Right hindlimb (tissue), 1 donor: ENCODE measurements around the gene PRKN.

Source experiments
- DNase-seq: peaks from one replicate; pipeline ENCODE4 v3.0.0-alpha.2; 2018

PRKN gene

GRCh38 chr6:161745594-161746141 lies 981.9 kb downstream of the PRKN start:
- no peak for DNase-seq

GRCh38 chr6:161745128-161745527 lies 982.4 kb downstream of the PRKN start:
- DNase-seq = no peak

- no peak for DNase-seq
Measured at GRCh38 chr6:161744211-161745067, 983.1 kb downstream of the PRKN start.

- DNase-seq = no peak
Measured at GRCh38 chr6:161743509-161744178, 983.9 kb downstream of the PRKN start.

- DNase-seq = no peak
Measured at GRCh38 chr6:161740486-161740885, 987.1 kb downstream of the PRKN start.

- no peak for DNase-seq
Measured at GRCh38 chr6:161736781-161737292, 990.7 kb downstream of the PRKN start.

- no peak for DNase-seq
Measured at GRCh38 chr6:161736326-161736725, 991.2 kb downstream of the PRKN start.

- no peak for DNase-seq
Measured at GRCh38 chr6:161732594-161732993, 995.0 kb downstream of the PRKN start.

GRCh38 chr6:161727083-161727833 lies 1000.3 kb downstream of the PRKN start:
- DNase-seq = no peak

- DNase-seq = no peak
Measured at GRCh38 chr6:161722394-161722793, 1005.2 kb downstream of the PRKN start.

- no peak for DNase-seq
Measured at GRCh38 chr6:161721511-161721910, 1006.1 kb downstream of the PRKN start.

GRCh38 chr6:161716176-161716575 lies 1011.4 kb downstream of the PRKN start:
- no peak for DNase-seq

- DNase-seq = no peak
Measured at GRCh38 chr6:161711938-161712337, 1015.6 kb downstream of the PRKN start.

- DNase-seq = no peak
Measured at GRCh38 chr6:161711515-161711914, 1016.1 kb downstream of the PRKN start.

GRCh38 chr6:161710698-161711097 lies 1016.9 kb downstream of the PRKN start:
- no peak for DNase-seq

- no peak for DNase-seq
Measured at GRCh38 chr6:161701056-161701455, 1026.5 kb downstream of the PRKN start.

GRCh38 chr6:161696801-161697200 lies 1030.8 kb downstream of the PRKN start:
- DNase-seq = no peak

GRCh38 chr6:161694995-161695394 lies 1032.6 kb downstream of the PRKN start:
- no peak for DNase-seq

GRCh38 chr6:161686655-161687054 lies 1040.9 kb downstream of the PRKN start:
- DNase-seq = no peak

- DNase-seq = no peak
Measured at GRCh38 chr6:161684731-161685475, 1042.7 kb downstream of the PRKN start.

- no peak for DNase-seq
Measured at GRCh38 chr6:161683400-161683799, 1044.2 kb downstream of the PRKN start.

GRCh38 chr6:161682982-161683381 lies 1044.6 kb downstream of the PRKN start:
- no peak for DNase-seq
